Glutamatergic neuron (in vitro differentiated cells): ENCODE data around the gene AGAP2. TPM values are rescaled to one million over a fixed set of nuclear protein-coding genes. Genes with fewer than 3 reads are reported as not detected.
A peak's percentile ranks its signal among the peaks of the same experiment; 100 is the strongest.

ENCODE experiments used
- DNase-seq: peaks from one replicate; pipeline ENCODE4 v3.0.0; 2022
- H3K27ac Mint-ChIP-seq: one replicate; pipeline ENCODE4 v1.8.0; 2020; ENCODE audit warnings: mild to moderate bottlenecking, mixed read lengths, inconsistent platforms; ENCODE audit not compliant: unreplicated experiment
- H3K27me3 Mint-ChIP-seq: one replicate; pipeline ENCODE4 v1.8.0; 2020; ENCODE audit warnings: mild to moderate bottlenecking, moderate library complexity, mixed read lengths, inconsistent platforms; ENCODE audit not compliant: unreplicated experiment
- H3K36me3 Mint-ChIP-seq: one replicate; pipeline ENCODE4 v1.8.0; 2020; ENCODE audit warnings: mild to moderate bottlenecking, mixed read lengths, inconsistent platforms; ENCODE audit not compliant: unreplicated experiment
- H3K4me1 Mint-ChIP-seq: one replicate; pipeline ENCODE4 v1.8.0; 2020; ENCODE audit warnings: mild to moderate bottlenecking, low read depth, mixed read lengths, inconsistent platforms; ENCODE audit not compliant: unreplicated experiment
- H3K4me3 Mint-ChIP-seq: one replicate; pipeline ENCODE4 v1.8.0; 2020; ENCODE audit warnings: mild to moderate bottlenecking, mixed read lengths, inconsistent platforms; ENCODE audit not compliant: unreplicated experiment
- H3K9me3 Mint-ChIP-seq: one replicate; pipeline ENCODE4 v1.8.0; 2020; ENCODE audit warnings: mild to moderate bottlenecking, moderate library complexity, mixed read lengths, inconsistent platforms; ENCODE audit not compliant: unreplicated experiment
- CTCF ChIP-seq: fragments of 200-600 bp; sonication (generic); IDR thresholded peaks from one replicate; pipeline ENCODE4 v1.5.0; 2021; ENCODE audit not compliant: partially characterized antibody, unreplicated experiment
- total RNA-seq: library from RNA; stranded (reverse); fragmentation: NEBNext Ultra II Directional; extraction: Animal tissue kit (Norgen Biotek cat#: 25700); gene quantifications from one replicate; pipeline ENCODE4 v1.2.1, GENCODE V29; 2021; ENCODE audit not compliant: unreplicated experiment

AGAP2 gene
- total RNA-seq, 1 donor from 2014 or later, result 45.5 TPM

- Mint-ChIP-seq H3K27ac (no peak overlapping the region), H3K9me3 (peaks cover 4% of the 10 kb centered on the region), H3K36me3 (peaks cover 6% of the 10 kb centered on the region), H3K4me1 (peaks cover 5% of the 10 kb centered on the region), H3K4me3 (no peak overlapping the region), H3K27me3 (peaks cover 20% of the 10 kb centered on the region)
- no peak for TF ChIP-seq CTCF
- no peak for DNase-seq
Measured at GRCh38 chr12:57762463-57762862, 23.9 kb upstream of the AGAP2 start.

- no peak overlapping the region for H3K4me3 Mint-ChIP-seq
- no peak for DNase-seq
- TF ChIP-seq CTCF, result no peak
- peaks cover 6% of the 10 kb centered on the region for H3K4me1 Mint-ChIP-seq
- peaks cover 4% of the 10 kb centered on the region for H3K9me3 Mint-ChIP-seq
- H3K27me3 Mint-ChIP-seq, result peaks cover 20% of the 10 kb centered on the region
- H3K36me3 Mint-ChIP-seq, result peaks cover 6% of the 10 kb centered on the region
- no peak overlapping the region for H3K27ac Mint-ChIP-seq
Measured at GRCh38 chr12:57761391-57761998, 23.0 kb upstream of the AGAP2 start.

- Mint-ChIP-seq H3K27me3 (peaks cover 19% of the 10 kb centered on the region), H3K36me3 (peaks cover 11% of the 10 kb centered on the region), H3K4me3 (no peak overlapping the region), H3K4me1 (peaks cover 10% of the 10 kb centered on the region), H3K27ac (no peak overlapping the region), H3K9me3 (peaks cover 8% of the 10 kb centered on the region)
- DNase-seq, result no peak
- TF ChIP-seq CTCF, result no peak
Measured at GRCh38 chr12:57760347-57760982, 21.9 kb upstream of the AGAP2 start.

- no peak for DNase-seq
- no peak for TF ChIP-seq CTCF
- Mint-ChIP-seq H3K36me3 (peaks cover 11% of the 10 kb centered on the region), H3K4me1 (peaks cover 10% of the 10 kb centered on the region), H3K27ac (peak overlapping the region; percentile 23), H3K27me3 (peaks cover 22% of the 10 kb centered on the region), H3K9me3 (peaks cover 9% of the 10 kb centered on the region), H3K4me3 (no peak overlapping the region)
Measured at GRCh38 chr12:57759360-57759980, 20.9 kb upstream of the AGAP2 start.
